Endothelial cell (in vitro differentiated cells): ENCODE measurements around the gene ATP10A. TPM values are rescaled to one million over a fixed set of nuclear protein-coding genes. Genes with fewer than 3 reads are reported as not detected.
"Not testable (repeated sequence)": the region's sequence is repeated elsewhere in the genome, so short reads cannot be mapped to it uniquely, and the experiment has no call there.

Experiments used
- DNase-seq: peaks from one replicate; pipeline ENCODE4 v3.0.0; 2021; ENCODE audit warnings: low spot score
- H3K27ac Mint-ChIP-seq: one replicate; pipeline ENCODE4 v1.8.0; 2021; ENCODE audit warnings: mixed read lengths, inconsistent platforms; ENCODE audit not compliant: unreplicated experiment
- H3K27me3 Mint-ChIP-seq: one replicate; pipeline ENCODE4 v1.8.0; 2021; ENCODE audit warnings: mild to moderate bottlenecking, moderate library complexity, mixed read lengths, inconsistent platforms; ENCODE audit not compliant: unreplicated experiment
- H3K36me3 Mint-ChIP-seq: one replicate; pipeline ENCODE4 v1.8.0; 2021; ENCODE audit warnings: mild to moderate bottlenecking, low read depth, mixed read lengths, inconsistent platforms; ENCODE audit not compliant: unreplicated experiment
- H3K4me1 Mint-ChIP-seq: one replicate; pipeline ENCODE4 v1.8.0; 2021; ENCODE audit warnings: mild to moderate bottlenecking, mixed read lengths, inconsistent platforms; ENCODE audit not compliant: unreplicated experiment
- H3K4me3 Mint-ChIP-seq: one replicate; pipeline ENCODE4 v1.8.0; 2021; ENCODE audit warnings: mild to moderate bottlenecking, mixed read lengths, inconsistent platforms; ENCODE audit not compliant: unreplicated experiment
- H3K9me3 Mint-ChIP-seq: one replicate; pipeline ENCODE4 v1.8.0; 2021; ENCODE audit warnings: mixed read lengths, inconsistent platforms; ENCODE audit not compliant: unreplicated experiment
- CTCF ChIP-seq: fragments of 200-600 bp; sonication (generic); IDR thresholded peaks from one replicate; pipeline ENCODE4 v1.5.0; 2021; ENCODE audit warnings: antibody characterized with exemption; ENCODE audit not compliant: unreplicated experiment
- microRNA-seq: library from miRNA; unstranded; fragments of <30 nt; microRNA quantifications from one replicate; pipeline ENCODE4, GENCODE V29; 2020; ENCODE audit not compliant: unreplicated experiment
- total RNA-seq: library from RNA; stranded (reverse); fragmentation: NEBNext Ultra II Directional; extraction: Animal tissue kit (Norgen Biotek cat#: 25700); gene quantifications from one replicate; pipeline ENCODE4 v1.2.1, GENCODE V29; 2021; ENCODE audit not compliant: unreplicated experiment

Gene ATP10A
- total RNA-seq, 1 donor from 2014 or later, result 0.13 TPM

DNA sequence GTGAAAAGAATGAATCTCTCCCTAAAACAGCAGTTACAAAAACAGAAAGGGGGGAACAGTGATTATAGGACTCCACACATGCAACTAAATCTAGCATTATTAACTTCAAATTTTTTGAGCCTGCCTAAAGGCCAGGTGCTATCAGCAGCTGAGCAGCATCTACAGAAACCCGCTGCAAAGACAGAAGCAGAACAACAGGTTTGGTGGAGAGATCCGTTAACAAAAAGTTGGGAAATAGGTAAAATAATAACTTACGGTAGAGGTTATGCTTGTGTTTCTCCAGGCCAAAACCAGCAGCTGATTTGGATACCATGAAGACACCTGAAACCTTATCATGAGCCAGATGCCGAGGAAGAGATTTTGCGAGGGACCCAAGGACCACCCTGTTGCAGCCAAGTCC is 222.7 kb downstream of the ATP10A start:
- H3K27ac Mint-ChIP-seq, result no peak overlapping the region
- H3K4me3 Mint-ChIP-seq, result no peak overlapping the region
- no peaks in the 10 kb centered on the region for H3K9me3 Mint-ChIP-seq
- H3K4me1 Mint-ChIP-seq, result peaks cover 19% of the 10 kb centered on the region
- peaks cover 1% of the 10 kb centered on the region for H3K27me3 Mint-ChIP-seq
- DNase-seq, result no peak
- no peak for TF ChIP-seq CTCF
- no peaks in the 10 kb centered on the region for H3K36me3 Mint-ChIP-seq

DNA sequence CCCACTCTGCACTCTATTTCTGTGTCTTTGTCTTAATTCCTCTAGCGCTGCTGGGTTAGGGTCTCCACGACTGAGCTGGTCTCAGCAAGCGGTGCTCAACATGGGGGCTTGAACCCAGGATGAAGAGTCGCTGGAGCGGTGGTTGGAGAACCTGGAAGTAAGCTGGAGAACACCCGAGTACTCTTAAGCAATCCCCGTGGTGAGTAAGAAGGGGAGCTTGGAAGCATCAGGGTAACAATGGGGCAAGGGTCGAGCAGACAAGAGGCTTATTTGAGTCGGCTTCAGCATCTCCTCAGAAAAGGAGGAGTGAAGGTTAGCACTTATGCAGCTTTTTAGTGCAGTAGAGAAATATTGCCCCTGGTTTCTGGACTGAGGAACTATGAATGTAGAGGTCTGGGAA is 226.6 kb downstream of the ATP10A start:
- not testable (repeated sequence) for H3K27me3 Mint-ChIP-seq, H3K36me3 Mint-ChIP-seq, H3K4me3 Mint-ChIP-seq, H3K4me1 Mint-ChIP-seq, DNase-seq, H3K27ac Mint-ChIP-seq, H3K9me3 Mint-ChIP-seq

GRCh38 chr15:25635191-25635590 is 227.9 kb downstream of the ATP10A start:
- H3K27ac Mint-ChIP-seq, result no peak overlapping the region
- no peak overlapping the region for H3K4me3 Mint-ChIP-seq
- no peaks in the 10 kb centered on the region for H3K4me1 Mint-ChIP-seq
- peaks cover 1% of the 10 kb centered on the region for H3K27me3 Mint-ChIP-seq
- DNase-seq, result no peak
- H3K9me3 Mint-ChIP-seq, result no peaks in the 10 kb centered on the region
- TF ChIP-seq CTCF, result no peak
- no peaks in the 10 kb centered on the region for H3K36me3 Mint-ChIP-seq

GRCh38 chr15:25633862-25634261 is 229.3 kb downstream of the ATP10A start:
- no peak for DNase-seq
- TF ChIP-seq CTCF, result no peak
- Mint-ChIP-seq H3K27ac (no peak overlapping the region), H3K4me1 (no peaks in the 10 kb centered on the region), H3K9me3 (no peaks in the 10 kb centered on the region), H3K4me3 (no peak overlapping the region), H3K27me3 (peaks cover 1% of the 10 kb centered on the region), H3K36me3 (no peaks in the 10 kb centered on the region)

GRCh38 chr15:25631971-25632370 is 231.2 kb downstream of the ATP10A start:
- Mint-ChIP-seq H3K36me3 (no peaks in the 10 kb centered on the region), H3K4me3 (no peak overlapping the region), H3K4me1 (no peaks in the 10 kb centered on the region), H3K27ac (no peak overlapping the region), H3K27me3 (peaks cover 4% of the 10 kb centered on the region), H3K9me3 (no peaks in the 10 kb centered on the region)
- no peak for TF ChIP-seq CTCF
- DNase-seq, result no peak

Small RNAs within 50 kb of the gene (microRNA-seq; reads per million reads assigned to microRNA genes)
- gene MIR4715, result not detected
